HuH-7.5 (cell line): ENCODE measurements around the gene DGUOK.
A peak's percentile ranks its signal among the peaks of the same experiment; 100 is the strongest.

Experiments used
- DNase-seq: peaks from one replicate; pipeline ENCODE4 v3.0.0; 2011; ENCODE audit warnings: low spot score

Gene DGUOK

DNA sequence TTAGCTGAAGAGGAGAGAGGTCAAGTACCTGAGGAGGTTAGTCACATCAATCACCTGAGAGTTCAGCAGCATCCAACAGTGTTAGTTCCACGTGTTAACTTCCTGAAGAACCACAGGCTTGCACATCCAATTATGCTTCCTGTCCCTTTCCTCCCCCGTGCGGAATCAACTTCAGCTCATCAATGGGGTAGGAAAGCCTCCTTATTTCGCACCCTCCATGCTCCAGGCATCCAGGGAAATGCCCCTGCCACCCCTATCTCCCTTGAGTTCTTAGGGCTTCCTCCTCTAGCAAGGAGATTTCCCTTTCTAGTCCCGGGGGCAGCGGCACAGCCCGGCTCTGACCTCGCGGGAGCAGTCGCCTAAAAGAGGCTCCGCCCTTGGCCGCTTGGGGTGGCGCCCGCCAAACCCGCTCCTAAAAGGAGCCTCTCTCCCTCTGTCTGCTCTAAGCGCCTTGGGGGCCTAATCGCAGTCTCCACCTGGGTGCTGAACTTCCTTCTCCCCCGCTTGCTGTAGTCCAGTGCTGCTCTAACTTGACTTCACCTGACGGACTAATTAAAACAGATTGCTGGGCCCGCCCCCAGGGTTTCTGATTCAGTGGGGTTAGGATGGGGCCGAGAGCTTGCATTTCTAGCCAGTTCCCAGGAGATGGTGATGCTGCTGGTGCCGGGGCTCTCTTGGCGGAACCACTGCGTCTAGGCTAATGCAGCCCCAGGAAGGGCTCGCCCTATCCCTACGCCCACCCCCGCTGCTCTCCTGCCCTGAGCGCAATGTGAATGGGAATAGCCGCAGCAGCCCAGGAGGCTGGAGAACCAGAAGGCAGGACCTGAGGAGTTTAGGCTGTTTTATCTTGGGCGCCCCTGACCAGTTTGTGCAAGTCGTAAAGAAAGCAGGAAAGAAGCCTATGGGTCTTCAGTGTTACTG, 54.7 kb downstream of the DGUOK start:
- no peak for DNase-seq

DNA sequence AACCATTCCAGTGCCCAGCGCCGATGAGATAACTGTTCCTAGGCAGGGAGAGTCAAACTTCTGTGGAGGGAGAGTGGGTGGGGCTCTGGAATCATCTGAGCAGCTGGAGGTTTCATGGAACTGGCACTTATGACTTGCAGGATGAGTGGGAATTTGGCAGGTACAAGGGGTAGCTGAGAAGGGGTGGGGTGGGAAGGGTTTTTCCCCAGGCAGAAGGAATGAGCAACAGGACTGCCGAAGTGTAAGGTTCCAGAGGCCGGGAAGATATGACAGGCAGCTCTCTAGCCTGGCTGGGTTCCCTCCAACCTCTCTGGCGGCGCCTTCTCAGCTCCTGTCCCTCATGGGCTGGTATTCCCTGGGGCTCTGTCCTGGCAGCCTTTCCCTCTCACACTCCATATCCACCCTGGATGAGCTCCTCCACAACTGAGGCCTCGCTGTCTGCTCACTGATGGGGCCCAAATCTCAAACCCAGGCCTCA, 55.5 kb downstream of the DGUOK start:
- no peak for DNase-seq

DNA sequence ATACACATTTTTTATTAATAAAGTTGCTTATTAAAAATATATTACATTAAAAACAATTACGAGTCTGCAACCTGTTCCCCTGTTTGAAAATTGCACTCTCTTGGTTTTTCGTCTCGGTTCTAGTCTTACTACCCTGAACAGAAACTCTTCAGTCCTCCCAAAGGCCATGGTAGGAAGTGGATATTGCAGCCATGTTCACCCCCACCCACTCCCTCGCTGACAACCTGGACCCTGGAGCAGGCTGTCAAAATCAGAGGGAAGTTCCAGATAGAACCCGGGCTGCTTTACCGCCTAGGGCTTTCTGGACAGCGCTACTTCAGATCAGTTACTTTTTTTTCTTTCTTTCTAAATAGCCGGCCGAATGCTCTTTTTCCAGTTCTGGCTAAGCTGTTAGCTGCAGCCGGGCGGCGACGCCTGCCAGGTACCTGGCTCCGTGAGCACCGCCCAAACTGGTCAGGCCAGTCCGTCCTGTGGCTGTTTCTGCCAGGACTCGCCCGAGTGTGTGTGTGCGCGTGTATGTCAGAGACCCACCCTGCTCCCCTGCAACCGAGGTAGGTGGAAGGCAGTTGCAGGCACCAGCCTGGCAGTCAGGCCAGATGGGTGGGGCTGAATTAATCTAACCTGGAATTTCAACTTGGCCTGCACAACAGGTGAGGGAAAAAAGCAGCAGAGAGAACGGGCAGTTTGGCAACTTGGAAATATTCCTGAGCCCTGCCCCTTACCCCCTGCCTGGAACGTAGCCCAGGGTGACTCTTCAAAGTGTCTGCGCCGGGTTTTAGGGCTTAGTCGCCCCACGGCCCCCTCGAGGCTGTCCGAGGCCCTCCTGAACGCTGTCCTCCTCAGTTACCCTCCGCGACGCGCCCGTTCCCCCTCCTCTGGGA, 56.9 kb downstream of the DGUOK start:
- peak; percentile 66 for DNase-seq

DNA sequence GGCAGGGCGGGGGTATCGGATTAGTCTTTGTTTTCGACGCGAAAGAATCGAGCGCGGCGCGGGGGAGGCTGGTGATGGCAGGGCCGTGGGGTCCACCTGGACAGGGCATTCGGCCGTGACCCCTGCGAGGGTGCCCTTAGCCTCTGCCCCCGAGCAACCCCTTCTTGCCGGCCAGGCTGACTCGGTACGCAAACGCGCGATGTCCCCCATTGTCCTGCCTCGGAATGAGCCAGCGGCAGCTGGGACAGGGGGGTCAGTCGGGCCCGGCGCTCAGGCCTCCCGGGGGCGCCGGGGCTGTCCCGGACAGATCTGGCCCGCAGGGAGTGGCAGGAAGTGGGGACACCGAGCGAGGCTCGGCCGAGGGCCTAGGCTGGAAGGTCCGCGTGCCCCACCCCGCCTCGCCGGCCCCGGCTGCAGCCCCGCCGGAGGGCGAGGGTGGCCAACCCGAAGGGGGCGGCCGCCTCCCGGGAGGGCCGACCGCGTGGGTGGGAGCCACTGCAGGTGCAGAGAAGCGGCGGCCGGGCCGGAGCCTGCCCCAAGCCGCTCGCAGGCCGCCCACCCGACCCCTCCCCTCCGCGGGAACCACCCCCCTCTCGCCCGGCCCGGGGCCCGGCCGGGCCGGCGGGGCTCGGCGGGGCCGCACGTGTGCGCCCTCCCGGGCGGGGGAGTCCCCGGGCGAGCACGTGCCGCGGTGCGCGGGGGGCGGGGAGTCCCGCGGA, 57.7 kb downstream of the DGUOK start, which contains the start of gene TET3:
Gene TET3 (plus strand): TSS at position 708 of the 719 bp plus-strand sequence. CDS start 1,494 bp downstream, outside the sequence.
- DNase-seq, result peak; percentile 65

DNA sequence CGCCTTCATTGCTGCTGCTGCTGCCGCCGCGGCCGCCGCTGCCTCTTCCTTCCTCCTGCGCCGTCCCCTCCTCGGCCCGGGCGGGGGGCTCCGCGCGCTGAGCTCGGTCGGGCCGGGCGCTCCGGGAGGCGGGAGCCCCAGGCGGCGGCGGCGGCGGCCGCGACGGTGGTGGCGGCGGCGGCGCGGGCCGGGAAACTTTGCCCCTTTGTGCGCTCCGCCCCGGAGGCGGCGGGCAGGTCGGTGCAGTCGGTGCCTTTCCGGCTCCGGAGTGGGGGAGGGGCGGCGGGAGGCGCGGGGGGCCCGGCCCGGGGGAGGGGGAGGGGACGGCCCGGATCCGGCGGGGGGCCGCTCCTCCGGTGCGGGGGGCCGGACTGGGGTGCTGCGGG, 58.2 kb downstream of the DGUOK start:
- peak; percentile 77 for DNase-seq

DNA sequence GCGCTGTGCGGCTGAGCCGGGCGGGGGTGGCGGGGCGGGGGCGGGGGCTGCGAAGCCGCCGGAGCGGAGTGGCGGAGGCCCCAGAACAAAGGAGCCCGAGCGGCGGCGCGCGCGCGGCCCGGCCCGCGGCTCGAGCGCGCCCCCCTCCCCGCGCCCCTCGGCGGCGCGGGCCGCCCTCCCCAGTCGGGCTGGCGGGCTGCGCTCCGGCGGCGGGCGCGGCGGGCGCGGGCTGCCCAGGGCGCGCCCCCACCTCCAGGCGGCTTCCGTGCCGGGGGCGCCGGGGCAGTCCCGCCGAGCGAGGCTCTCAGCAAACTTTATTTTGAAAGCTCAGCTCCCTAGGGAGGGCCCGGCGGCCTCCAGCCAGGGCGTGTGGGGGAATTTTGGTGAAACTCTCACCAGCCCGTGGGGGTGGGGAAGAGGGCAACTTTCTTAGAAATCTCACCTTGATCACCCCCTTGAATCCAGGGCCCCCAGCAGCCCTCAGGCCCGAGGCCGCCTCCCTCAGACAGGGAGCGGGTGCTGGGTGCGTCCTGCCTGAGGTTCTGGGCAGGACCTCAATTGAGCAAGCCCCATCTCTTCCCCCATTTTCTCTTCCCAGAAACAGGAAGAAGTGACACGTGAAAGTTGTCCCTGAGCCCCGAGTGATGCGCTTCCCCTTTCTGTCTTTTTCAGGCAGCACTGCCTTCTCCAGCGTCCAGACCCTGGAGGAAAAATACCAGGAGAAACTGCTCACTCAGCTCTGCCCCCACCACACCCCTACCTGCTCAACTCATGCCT, 58.8 kb downstream of the DGUOK start:
- no peak for DNase-seq

DNA sequence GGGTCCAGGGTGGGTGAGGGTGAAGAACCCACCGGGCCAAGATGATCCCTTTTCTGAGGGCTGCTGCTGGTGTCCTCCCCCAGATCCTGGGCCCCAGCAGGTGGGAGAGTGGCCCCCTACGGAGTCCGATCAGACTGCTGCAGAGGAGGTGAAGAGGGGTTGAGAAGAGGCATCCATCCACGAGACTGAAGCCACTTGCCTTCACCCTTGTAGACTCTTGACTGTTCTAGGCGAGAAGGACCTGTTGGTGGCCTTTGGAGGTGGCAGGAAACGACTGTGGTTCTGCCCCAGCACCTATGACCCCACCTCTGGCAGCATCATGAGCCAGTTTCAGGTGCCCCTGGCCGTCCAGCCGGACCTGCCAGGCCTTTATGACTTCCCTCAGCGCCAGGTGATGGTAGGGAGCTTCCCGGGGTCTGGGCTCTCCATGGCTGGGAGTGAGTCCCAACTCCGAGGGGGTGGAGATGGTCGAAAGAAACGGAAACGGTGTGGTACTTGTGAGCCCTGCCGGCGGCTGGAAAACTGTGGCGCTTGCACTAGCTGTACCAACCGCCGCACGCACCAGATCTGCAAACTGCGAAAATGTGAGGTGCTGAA, 59.5 kb downstream of the DGUOK start:
- DNase-seq, result no peak

DNA sequence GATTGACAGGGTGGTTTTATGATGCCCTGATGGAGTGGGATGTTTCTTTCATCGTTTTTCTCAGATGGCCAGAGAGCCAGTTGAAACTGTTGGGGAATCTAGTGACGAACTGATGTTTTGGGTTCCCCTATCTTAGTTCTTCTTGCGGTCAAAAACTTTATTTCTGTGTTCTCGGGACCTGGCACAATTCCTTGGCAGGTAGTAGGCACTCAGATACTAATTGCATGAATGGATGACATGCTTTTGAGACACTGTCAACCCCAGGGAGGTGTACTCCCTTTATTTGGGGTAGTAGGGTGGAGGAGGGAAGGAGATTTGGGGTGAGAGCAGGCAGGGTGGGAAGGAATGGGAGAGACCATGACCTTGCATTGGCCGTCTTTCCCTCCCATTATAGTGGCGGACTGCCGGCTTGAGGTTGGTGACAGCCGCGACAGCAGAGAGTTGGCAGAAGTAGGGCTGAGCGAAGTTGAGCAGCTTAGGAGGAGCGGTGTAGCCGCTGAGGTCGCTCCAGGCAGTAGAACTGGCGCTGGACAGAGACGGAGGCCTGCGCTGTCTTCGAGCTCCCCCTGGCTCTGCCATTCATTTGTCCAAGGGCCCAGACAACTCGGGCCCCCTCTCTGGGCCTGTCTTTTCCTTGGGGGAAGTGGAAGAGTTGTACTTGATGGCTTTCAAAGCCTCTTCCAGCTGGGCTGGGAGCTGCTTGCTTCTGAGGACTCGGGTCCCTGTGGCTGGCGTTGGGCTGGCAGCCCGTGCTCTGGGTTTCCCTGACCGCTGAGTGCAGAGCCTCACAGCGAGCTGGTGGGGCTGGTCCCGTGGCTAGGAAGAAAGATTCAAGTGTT, 60.6 kb downstream of the DGUOK start:
- no peak for DNase-seq

DNA sequence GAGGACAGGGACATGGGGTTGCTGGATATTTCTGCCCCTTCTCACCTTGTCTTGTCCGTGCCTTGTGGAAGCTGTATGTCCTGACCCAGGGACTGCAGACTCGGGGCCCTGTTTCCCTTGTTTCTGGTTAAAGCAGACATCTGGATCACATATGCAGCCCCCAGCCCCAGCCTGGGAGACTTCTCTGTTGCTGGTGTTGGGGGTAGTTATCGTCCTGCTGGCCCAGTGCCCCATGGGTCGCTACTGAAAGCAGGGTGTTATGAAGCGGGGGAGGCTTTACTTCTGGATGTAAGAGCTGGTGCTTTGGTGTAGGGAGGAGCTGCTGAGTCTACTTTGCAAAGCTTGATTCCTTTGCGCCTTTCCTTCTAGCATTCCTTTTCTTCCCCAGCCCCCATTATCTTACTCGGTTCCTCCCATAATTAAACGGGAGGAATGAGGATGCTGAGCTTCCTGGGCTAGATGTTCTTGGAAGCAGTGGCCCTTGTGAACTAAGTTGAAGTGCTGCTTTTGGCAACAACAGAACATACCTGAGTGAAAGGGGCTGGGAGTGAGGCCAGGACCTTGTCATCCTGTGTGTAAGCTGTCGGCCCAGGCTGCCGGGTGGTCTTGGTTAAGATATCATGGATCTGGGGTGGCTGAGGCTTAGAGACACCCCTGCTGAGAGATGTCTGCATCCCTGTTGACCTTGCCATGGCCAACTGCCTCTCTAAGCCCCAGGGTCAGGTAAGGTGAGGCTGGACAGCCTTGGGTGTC, 61.4 kb downstream of the DGUOK start:
- DNase-seq, result no peak

DNA sequence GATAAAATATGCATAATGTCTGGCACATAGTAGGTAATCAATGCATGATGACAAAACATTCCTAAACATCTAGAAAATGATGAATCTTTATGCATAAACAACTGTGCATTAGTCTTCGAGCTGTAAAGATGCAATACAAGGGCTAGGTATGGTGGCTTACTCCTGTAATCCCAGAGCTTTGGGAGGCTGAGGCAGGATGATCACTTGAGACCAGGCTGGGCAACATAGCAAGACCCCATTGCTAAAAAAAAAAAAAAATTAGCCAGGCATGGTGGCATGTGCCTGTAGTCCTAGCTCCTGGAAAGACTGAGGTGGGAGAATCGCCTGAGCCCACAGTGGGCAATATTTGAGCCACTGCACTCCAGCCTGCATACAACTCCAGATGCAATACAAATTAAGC, 63.3 kb downstream of the DGUOK start:
- DNase-seq, result no peak

DNA sequence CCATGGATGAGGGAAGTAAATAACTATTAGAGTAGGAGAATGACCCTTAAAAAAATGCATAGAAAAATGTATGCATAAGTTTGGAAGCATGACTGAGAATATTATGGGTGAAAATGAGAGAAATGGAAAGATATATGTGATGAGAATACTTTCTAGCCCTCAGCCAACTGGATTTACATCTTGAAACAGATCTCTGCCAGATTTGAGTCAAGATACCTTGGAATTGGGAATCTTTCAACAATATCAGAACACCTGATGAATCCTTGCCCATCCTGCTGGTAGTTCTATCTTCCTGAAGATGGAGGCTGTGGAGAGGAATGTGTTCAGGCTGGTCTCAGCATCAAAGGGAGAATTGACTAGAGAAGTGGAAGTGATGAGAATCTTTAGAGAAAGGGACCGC, 63.9 kb downstream of the DGUOK start:
- no peak for DNase-seq

DNA sequence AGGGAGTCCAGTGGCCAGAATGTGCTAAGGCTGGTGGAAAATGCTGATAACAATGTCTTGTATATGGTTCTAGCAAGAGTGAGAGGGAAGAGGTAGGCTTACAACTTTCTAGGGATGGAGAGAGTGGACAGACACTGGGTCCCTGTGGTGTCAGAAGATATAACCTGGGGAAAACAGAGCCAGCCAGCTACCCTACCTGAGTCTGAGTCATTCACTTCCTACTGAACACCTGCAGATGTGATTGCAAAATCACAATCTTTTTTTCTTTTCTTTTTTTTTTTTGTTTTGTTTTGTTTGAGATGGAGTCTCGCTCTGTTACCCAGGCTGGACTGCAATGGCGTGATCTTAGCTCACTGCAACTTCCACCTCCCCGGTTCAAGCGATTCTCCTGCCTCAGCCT, 65.4 kb downstream of the DGUOK start:
- DNase-seq, result no peak

DNA sequence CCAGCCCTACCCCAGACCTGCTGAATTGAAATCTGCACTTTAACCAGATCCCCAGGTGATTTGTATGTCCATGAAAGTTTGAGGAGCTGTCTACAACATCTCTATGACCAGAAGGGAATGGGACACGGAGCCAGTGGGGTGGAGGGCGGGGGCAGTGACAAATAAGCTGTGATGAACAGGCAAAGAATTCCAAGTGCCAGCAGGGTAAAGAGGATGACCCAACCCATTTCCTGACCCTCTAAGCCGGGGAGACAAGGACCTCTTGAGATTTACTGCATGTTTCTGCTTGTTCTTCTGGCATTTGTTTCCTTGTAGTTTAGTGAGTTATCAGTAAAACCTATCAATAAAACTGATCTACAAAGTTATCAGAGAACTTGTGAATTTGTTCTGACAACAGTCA, 66.7 kb downstream of the DGUOK start:
- DNase-seq, result no peak

DNA sequence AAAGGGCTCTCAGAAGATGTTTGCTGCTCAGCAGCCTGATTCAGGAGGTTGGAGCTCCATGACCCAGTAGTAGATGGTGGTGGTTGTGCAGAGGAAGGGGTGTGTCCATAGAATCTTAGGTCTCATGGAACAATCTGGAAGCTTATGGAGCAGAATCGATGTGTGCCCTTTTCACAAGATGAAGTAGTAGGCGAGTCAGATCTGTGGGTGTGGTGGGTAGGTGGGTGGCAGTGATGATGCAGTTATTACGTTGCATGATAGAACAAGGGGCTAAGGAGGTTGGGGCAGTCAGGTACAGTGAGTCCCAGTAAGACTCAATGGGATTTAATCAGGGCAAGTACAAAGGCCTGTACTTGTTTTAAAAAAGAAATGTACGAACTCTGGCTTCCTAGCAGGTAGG, 67.1 kb downstream of the DGUOK start:
- DNase-seq, result no peak

DNA sequence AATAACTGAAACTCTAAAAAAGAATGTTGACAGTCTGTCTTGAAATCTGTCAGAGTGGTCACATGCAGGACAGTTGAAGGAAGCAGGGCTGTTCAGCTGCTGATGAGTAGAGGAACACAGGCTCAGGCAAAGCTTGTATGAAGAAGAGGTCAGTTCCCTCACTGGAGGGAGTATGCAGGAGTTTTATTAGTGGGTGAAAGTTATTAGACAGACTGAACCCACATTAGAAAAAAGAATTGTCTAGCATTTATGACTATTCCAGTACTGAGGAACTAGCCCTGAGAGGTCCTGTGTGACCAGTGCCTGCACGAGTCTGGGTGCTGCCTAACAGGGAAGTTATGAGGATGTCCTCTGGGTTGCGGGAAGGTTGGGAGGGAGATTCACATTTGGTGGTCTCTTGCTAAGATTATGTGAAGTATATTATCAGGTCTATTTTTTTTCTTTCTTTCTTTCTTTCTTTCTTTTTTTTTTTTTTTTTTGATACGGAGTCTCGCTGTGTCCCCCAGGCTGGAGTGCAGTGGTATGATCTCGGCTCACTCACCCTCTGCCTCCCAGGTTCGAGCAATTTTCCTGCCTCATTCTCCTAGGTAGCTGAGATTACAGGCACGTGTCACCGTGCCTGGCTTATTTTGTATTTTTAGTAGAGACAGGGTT, 67.6 kb downstream of the DGUOK start:
- DNase-seq, result no peak

DNA sequence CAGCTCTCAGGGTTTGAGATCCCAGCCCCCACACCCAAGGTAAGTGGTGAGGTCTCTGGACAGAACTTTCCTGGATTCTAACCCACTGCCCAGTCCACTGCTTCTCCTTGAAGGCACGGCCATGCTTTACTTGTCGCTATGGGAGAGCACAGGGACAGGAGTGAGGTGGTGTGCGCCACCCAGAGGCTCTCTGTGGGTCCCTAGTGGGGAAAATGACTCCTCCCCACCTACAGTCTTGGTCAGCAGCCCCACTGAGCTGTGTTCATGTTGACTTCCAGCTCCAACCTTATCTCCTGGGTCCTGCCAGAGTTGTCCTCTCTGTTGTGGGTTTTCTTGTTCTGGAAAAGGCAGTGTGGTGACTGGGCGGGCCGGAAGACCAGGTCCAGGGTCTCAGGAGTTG, 69.1 kb downstream of the DGUOK start:
- no peak for DNase-seq

DNA sequence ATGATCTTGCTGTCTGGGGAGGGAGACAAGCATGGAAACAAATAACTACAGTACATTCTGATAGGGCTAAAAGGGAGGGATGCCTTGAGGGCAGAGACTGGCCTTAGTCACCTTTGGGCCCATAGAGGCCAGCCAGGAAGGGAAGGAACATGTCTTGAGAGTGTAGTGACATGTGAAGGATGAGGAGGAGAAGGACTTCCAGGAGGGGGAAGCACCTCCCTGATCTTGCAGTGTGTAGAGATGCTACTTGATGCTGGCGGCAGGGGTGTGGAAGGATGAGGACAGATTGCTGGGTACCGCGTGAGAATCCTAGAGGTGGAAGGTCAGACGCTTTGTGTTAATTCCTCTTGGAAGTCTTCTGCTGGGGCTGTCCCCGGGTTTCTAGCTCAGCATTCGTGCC, 71.1 kb downstream of the DGUOK start:
- DNase-seq, result no peak

DNA sequence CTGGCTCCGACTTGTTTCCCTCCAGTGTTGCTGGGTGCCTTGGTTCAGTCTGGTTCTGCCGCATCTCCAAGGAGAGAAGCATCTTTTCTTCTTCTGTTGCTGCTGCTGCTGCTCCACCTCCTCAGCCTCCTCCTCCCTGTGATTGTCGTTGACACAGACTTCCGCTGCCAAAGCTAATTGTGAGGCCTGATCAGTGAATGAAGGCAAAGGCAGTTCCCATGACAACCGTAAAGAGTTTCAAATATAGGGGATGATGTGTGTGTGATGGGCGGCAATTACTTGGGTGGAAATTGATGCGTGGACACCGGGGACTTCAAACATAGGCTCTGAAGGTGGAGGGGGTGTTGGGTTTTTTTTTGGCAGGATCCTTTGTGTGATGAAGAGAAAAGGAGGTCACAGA, 71.8 kb downstream of the DGUOK start:
- no peak for DNase-seq

DNA sequence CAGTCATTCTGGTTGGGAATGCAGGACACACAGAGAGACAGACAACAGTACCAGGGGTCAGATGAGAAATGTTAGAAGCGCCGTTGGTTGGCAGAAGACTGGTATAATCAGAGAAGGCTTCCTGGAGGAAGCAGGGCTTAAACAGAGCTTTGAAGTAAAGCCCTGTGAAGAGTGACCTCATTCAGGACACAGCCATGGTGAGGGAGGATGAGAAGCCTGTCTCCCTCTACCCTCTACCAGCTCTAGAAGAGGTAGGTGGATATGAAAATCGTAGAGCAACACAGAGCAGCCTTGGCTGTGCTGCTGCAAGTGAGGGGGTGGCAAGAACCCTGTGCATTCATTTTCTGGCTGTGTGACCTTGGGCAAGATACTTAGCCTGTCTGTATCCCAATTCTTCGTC, 72.3 kb downstream of the DGUOK start:
- DNase-seq, result no peak
